Activated naive CD4-positive, alpha-beta T cell treated with anti-CD3 and anti-CD28 coated beads, Interleukin-2, amount 10 ng/mL, durations not matched to agents 7 days and 5 days (primary cell): ENCODE results near the gene TMC2.
"Not testable (repeated sequence)": the region's sequence is repeated elsewhere in the genome, so short reads cannot be mapped to it uniquely, and the experiment has no call there.

Experiments used
- CTCF ChIA-PET: fragments of 350-600 bp; sonication (Branson Sonifier 250); formaldehyde crosslinking; loops from one replicate; lab custom pipeline; 2021; ENCODE audit warnings: antibody characterized with exemption; lab: Charles Lee
- DNase-seq: peaks from one replicate; pipeline ENCODE4 v3.0.0-alpha.2; 2020
- H3K27ac Mint-ChIP-seq: one replicate; pipeline ENCODE4 v1.8.0; 2021; ENCODE audit warnings: mild to moderate bottlenecking, moderate library complexity, mixed read lengths
- H3K27me3 Mint-ChIP-seq: one replicate; pipeline ENCODE4 v1.8.0; 2021; ENCODE audit warnings: mild to moderate bottlenecking, mixed read lengths
- H3K36me3 Mint-ChIP-seq: one replicate; pipeline ENCODE4 v1.8.0; 2021; ENCODE audit warnings: mixed read lengths
- H3K4me1 Mint-ChIP-seq: one replicate; pipeline ENCODE4 v1.8.0; 2021; ENCODE audit warnings: mixed read lengths
- H3K4me3 Mint-ChIP-seq: one replicate; pipeline ENCODE4 v1.8.0; 2021; ENCODE audit warnings: mild to moderate bottlenecking, moderate library complexity, mixed read lengths
- H3K9me3 Mint-ChIP-seq: one replicate; pipeline ENCODE4 v1.8.0; 2021; ENCODE audit warnings: mixed read lengths

Gene TMC2

GRCh38 chr20:2536560-2536986 is at the start of gene TMC2:
Gene TMC2 (plus strand): TSS chr20:2536573. CDS start chr20:2536622, 49 bp downstream.
- CTCF ChIA-PET = no interaction called here
- H3K27me3 Mint-ChIP-seq = peaks cover 78% of the 10 kb centered on the region
- no peaks in the 10 kb centered on the region for H3K36me3 Mint-ChIP-seq
- no peaks in the 10 kb centered on the region for H3K9me3 Mint-ChIP-seq
- no peak within 1 kb of the TSS for H3K4me3 Mint-ChIP-seq
- no peak within 1 kb of the TSS for H3K27ac Mint-ChIP-seq
- no peaks in the 10 kb centered on the region for H3K4me1 Mint-ChIP-seq
- no peak for DNase-seq

- peaks cover 15% of the 10 kb centered on the region for H3K36me3 Mint-ChIP-seq
- H3K4me3 Mint-ChIP-seq, H3K9me3 Mint-ChIP-seq, H3K4me1 Mint-ChIP-seq, H3K27me3 Mint-ChIP-seq, CTCF ChIA-PET, DNase-seq, H3K27ac Mint-ChIP-seq: not testable (repeated sequence)
Observed at GRCh38 chr20:2502808-2503384, 33.5 kb upstream of the TMC2 start.

DNA sequence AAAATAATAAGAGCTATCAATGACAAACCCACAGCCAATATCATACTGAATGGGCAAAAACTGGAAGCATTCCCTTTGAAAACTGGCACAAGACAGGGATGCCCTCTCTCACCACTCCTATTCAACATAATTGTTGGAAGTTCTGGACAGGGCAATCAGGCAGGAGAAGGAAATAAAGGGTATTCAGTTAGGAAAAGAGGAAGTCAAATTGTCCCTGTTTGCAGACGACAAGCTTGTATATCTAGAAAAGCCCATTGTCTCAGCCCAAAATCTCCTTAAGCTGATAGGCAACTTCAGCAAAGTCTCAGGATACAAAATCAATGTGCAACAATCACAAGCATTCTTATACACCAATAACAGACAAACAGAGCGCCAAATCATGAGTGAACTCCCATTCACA is 31.6 kb upstream of the TMC2 start:
- CTCF ChIA-PET = interaction anchor here (1.2 kb wide), 1 partner anchor 17 kb away, joined by 3 read pairs; no protein-coding TSS in a partner anchor
- H3K9me3 Mint-ChIP-seq, H3K4me3 Mint-ChIP-seq, H3K27ac Mint-ChIP-seq, DNase-seq, H3K27me3 Mint-ChIP-seq: not testable (repeated sequence)
- H3K4me1 Mint-ChIP-seq = peaks cover 21% of the 10 kb centered on the region
- H3K36me3 Mint-ChIP-seq = peaks cover 13% of the 10 kb centered on the region

DNA sequence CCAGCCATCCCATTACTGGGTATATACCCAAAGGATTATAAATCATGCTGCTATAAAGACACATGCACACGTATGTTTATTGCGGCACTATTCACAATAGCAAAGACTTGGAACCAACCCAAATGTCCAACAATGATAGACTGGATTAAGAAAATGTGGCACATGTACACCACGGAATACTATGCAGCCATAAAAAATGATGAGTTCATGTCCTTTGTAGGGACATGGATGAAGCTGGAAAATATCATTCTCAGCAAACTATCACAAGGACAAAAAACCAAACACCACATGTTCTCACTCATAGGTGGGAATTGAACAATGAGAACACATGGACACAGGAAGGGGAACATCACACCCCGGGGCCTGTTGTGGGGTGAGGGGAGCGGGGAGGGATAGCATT is 29.9 kb upstream of the TMC2 start:
- H3K36me3 Mint-ChIP-seq, H3K27ac Mint-ChIP-seq, H3K9me3 Mint-ChIP-seq, DNase-seq, H3K4me3 Mint-ChIP-seq, H3K27me3 Mint-ChIP-seq: not testable (repeated sequence)
- H3K4me1 Mint-ChIP-seq = peaks cover 22% of the 10 kb centered on the region
- CTCF ChIA-PET = interaction anchor here (8.8 kb wide), 1 partner anchor 16 kb away, joined by 82 read pairs; no protein-coding TSS in a partner anchor

- Mint-ChIP-seq H3K9me3 (no peaks in the 10 kb centered on the region), H3K4me1 (peaks cover 22% of the 10 kb centered on the region), H3K36me3 (peaks cover 4% of the 10 kb centered on the region), H3K4me3 (peak overlapping the region; percentile 98), H3K27me3 (peaks cover 9% of the 10 kb centered on the region), H3K27ac (no peak overlapping the region)
- CTCF ChIA-PET = interaction anchor here (8.8 kb wide), 1 partner anchor 15 kb away, joined by 82 read pairs; no protein-coding TSS in a partner anchor
- DNase-seq = no peak
Observed at GRCh38 chr20:2507464-2507863, 28.9 kb upstream of the TMC2 start.

GRCh38 chr20:2507875-2508630 is 28.3 kb upstream of the TMC2 start:
- CTCF ChIA-PET = interaction anchor here (8.8 kb wide), 1 partner anchor 14 kb away, joined by 82 read pairs; no protein-coding TSS in a partner anchor
- H3K4me3 Mint-ChIP-seq = peak overlapping the region; percentile 98
- peaks cover 15% of the 10 kb centered on the region for H3K27me3 Mint-ChIP-seq
- peaks cover 22% of the 10 kb centered on the region for H3K4me1 Mint-ChIP-seq
- H3K27ac Mint-ChIP-seq = peak overlapping the region; percentile 89
- H3K36me3 Mint-ChIP-seq = peaks cover 4% of the 10 kb centered on the region
- no peaks in the 10 kb centered on the region for H3K9me3 Mint-ChIP-seq
- DNase-seq = no peak

DNA sequence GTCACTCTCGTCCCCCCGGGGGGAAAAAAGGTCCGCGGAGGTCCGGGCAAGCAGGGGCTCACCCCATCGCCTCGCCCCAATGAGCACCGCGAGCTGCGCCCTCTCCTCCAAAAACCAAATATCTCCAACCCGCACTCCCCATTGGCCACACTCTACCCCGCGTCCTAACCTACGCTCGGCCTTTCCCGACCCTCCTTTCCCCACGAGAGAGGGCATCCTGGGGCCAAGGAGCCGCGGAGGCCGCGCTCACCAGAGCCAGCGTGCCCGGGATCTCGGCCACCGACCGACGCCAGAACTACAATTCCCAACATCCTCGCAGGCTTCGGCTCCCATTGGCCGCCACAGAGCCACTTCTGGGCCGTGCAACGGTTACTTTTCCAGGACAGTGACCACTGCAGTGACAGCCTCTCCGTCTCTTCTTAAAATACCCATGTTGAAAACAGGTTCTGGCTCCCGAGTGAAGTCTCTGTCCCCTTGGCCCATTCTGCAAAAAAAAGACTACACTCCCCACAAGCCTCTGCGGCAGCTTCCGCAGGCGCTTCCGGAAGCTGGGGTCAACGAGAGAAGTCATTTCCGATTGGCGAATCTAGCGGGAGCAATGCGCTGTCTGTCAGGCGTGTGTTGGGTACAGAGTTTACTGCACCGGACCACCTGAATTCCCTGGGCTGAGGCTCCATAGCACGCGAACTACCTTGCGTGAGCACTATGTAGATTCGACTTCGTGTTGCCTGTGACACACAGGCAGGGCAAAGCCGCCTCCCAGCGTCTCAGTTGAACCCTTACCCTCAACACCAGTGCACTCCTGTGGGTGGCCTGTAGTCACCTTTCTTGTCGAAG is 27.5 kb upstream of the TMC2 start, which contains the start of gene ZNF343:
ZNF343 (minus strand) TSS at position 285 of the 837 bp plus-strand sequence. CDS start 15,020 bp downstream, outside the sequence.
- peaks cover 4% of the 10 kb centered on the region for H3K36me3 Mint-ChIP-seq
- H3K9me3 Mint-ChIP-seq = no peaks in the 10 kb centered on the region
- DNase-seq = peak; percentile 86
- H3K27ac Mint-ChIP-seq = peak within 1 kb of the TSS; percentile 89
- peaks cover 22% of the 10 kb centered on the region for H3K4me1 Mint-ChIP-seq
- CTCF ChIA-PET = interaction anchor here (8.8 kb wide), 1 partner anchor 13 kb away, joined by 82 read pairs; no protein-coding TSS in a partner anchor
- peak within 1 kb of the TSS; percentile 98 for H3K4me3 Mint-ChIP-seq
- peaks cover 15% of the 10 kb centered on the region for H3K27me3 Mint-ChIP-seq

GRCh38 chr20:2509468-2509781 is 26.9 kb upstream of the TMC2 start:
- Mint-ChIP-seq H3K27ac (peak overlapping the region; percentile 89), H3K4me1 (peaks cover 22% of the 10 kb centered on the region), H3K27me3 (peaks cover 15% of the 10 kb centered on the region), H3K4me3 (peak overlapping the region; percentile 98), H3K9me3 (no peaks in the 10 kb centered on the region), H3K36me3 (peaks cover 4% of the 10 kb centered on the region)
- CTCF ChIA-PET = interaction anchor here (8.8 kb wide), 1 partner anchor 13 kb away, joined by 82 read pairs; no protein-coding TSS in a partner anchor
- no peak for DNase-seq

DNA sequence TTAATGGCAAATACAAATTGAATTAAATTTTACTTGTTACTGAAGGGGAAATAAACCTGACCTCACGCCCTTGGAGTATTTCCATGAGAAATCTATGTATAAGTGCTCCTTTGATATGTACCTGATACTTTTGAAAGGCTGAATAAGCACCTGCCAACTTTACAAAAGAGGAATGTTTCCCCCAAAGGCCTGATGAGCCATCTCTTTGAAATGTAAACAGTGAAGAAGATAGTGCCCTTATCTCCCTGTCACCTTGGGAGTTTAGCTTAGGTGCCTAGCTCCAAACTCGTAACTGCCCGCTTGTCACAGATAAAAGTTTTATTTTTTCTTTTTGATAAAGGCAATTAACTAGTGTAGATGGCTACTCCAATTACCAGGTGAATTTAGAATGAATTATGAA is 26.6 kb upstream of the TMC2 start:
- Mint-ChIP-seq H3K4me1 (peaks cover 22% of the 10 kb centered on the region), H3K9me3 (no peaks in the 10 kb centered on the region), H3K27me3 (peaks cover 18% of the 10 kb centered on the region), H3K4me3 (peak overlapping the region; percentile 23), H3K36me3 (peaks cover 4% of the 10 kb centered on the region), H3K27ac (no peak overlapping the region)
- CTCF ChIA-PET = interaction anchor here (8.8 kb wide), 1 partner anchor 12 kb away, joined by 82 read pairs; no protein-coding TSS in a partner anchor
- DNase-seq = no peak

DNA sequence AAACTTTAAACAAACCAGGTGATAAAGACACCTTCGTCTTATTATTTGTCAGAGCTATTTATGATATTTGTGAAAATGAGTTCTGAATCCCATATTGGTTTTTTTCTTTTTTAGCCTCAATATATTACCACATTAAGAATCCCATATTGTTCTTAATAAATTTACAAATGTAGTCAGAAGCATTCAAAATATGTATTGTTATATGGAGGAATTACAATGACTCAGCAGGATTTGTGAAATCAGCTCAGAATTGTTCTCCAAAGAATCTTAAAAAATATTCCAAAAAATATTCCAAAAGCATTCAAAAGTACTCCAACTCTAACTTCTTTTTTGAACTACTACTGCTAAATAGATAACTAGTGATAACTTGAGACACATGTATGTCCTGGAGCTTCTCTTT is 21.2 kb upstream of the TMC2 start:
- H3K27me3 Mint-ChIP-seq = peaks cover 20% of the 10 kb centered on the region
- H3K4me1 Mint-ChIP-seq = no peaks in the 10 kb centered on the region
- no peak overlapping the region for H3K4me3 Mint-ChIP-seq
- CTCF ChIA-PET = interaction anchor here (0.7 to 8.8 kb wide), 2 partner anchors 7 to 95 kb away, joined by 3 to 82 read pairs; no protein-coding TSS in a partner anchor
- no peaks in the 10 kb centered on the region for H3K9me3 Mint-ChIP-seq
- no peak overlapping the region for H3K27ac Mint-ChIP-seq
- no peaks in the 10 kb centered on the region for H3K36me3 Mint-ChIP-seq
- no peak for DNase-seq

GRCh38 chr20:2516399-2516798 is 20.0 kb upstream of the TMC2 start:
- no peak for DNase-seq
- Mint-ChIP-seq H3K9me3 (no peaks in the 10 kb centered on the region), H3K27me3 (peaks cover 18% of the 10 kb centered on the region), H3K4me3 (no peak overlapping the region), H3K27ac (no peak overlapping the region), H3K4me1 (peaks cover under 1% of the 10 kb centered on the region), H3K36me3 (no peaks in the 10 kb centered on the region)
- CTCF ChIA-PET = no interaction called here

DNA sequence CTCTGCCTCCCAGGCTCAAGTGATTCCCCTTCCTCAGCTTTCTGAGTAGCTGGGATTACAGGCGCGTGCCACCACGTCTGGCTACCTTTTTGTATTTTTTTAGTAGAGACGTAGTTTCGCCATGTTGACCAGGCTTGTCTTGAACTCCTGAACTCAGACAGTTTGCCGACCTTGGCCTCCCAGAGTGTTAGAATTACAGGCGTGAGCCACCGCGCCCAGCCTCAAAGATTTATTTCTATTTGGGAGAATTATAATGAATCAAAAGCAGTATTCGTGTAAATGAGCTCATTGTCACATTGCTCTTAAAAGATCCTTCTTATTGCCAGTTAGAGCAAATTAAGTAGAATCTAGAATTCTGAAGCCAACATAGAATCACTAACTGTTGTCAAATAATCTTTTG is 18.3 kb upstream of the TMC2 start:
- CTCF ChIA-PET = no interaction called here

DNA sequence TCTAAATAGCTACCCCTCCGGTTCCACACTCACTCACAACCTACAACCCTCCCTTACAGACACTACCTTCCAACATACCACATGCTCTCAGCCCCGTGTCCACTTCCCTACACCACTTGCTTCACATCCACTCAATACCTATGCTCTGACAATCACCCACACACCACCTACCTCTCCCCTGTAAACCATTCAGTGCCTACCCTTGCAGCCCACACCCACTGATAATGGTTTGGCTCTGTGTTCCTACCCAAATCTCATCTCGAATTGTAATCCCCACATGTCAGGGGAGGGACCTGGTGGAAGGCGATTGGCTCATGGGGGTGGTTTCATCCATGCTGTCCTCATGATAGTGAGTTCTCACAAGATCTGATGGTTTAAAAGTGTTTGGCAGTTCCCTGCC is 17.8 kb upstream of the TMC2 start:
- H3K27ac Mint-ChIP-seq = no peak overlapping the region
- H3K27me3 Mint-ChIP-seq = peaks cover 22% of the 10 kb centered on the region
- peaks cover 10% of the 10 kb centered on the region for H3K4me1 Mint-ChIP-seq
- H3K4me3 Mint-ChIP-seq = no peak overlapping the region
- CTCF ChIA-PET = no interaction called here
- H3K9me3 Mint-ChIP-seq = no peaks in the 10 kb centered on the region
- no peaks in the 10 kb centered on the region for H3K36me3 Mint-ChIP-seq
- DNase-seq = no peak

More for the DNA sequence above, 18.3 kb upstream of the TMC2 start:
- no peaks in the 10 kb centered on the region for H3K36me3 Mint-ChIP-seq
- no peaks in the 10 kb centered on the region for H3K9me3 Mint-ChIP-seq
- peaks cover 9% of the 10 kb centered on the region for H3K4me1 Mint-ChIP-seq
- H3K27ac Mint-ChIP-seq = no peak overlapping the region
- DNase-seq = no peak
- peaks cover 20% of the 10 kb centered on the region for H3K27me3 Mint-ChIP-seq
- no peak overlapping the region for H3K4me3 Mint-ChIP-seq
